ENCODE measurements around the gene MITF.

- no peak for TF ChIP-seq POLR2AphosphoS5 (IDR thresholded peaks at IDR 0.05; ENCODE audit: low read depth, low read length)
- TF ChIP-seq POLR2A (IDR thresholded peaks at IDR 0.05; ENCODE audit: low read depth, low read length): no peak
Measured at GRCh38 chr3:69868841-69869420, 129.7 kb downstream of the MITF start.
